ENCODE results near the gene CARD10.

Gene CARD10

DNA sequence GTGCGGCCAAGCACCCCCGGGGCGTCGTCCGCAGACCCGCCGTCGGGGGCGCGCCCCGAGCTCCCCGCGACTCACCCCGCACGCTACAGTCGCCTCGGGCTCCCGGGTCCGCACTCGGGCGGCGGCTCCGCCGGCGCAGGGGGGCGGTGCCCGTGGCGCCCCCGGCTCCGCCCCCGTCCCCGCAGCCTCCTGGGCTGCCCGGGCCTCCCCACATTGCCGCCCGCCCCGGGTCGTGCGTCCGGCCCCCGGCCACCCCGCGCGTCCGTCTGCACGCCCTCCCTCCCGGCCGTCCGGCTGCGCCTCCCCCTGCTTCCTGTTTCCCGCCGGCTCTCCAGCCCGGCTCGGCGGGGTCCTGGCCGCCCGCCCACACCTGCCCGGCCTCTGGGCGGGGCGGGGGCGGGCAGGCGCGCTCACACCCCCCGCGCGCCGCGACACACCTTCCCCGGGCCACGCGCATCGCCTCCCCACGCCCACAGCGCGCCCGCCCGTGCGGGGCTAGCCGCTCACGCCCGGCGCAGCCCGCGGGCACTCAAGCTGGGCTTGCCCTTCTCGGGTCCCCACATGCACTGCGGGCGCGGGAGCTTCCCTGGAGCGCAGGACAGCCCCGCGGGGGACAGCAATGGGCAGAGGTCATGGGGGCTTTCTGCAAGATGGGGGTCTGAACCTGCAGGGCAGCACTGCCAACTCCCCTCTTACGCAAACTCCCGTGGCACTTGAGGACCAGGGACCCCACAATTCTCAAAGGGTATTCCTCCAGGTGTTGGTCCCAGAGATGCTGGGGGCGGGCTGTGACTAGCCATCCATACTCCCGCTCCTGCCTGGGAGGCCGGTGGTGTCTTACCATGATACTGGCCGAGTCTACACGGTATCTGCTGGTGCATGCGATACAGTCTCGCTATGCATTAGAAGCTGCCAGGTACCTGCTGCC is at the start of gene CARD10:
CARD10 (minus strand) TSS at position 148 of the 928 bp plus-strand sequence. CDS start 215 bp downstream, outside the sequence.
- no peak for DNase-seq

GRCh38 chr22:37568448-37569008 is 49.3 kb upstream of the CARD10 start:
- no peak for DNase-seq

GRCh38 chr22:37568012-37568411 is 48.8 kb upstream of the CARD10 start:
- DNase-seq, result no peak

DNA sequence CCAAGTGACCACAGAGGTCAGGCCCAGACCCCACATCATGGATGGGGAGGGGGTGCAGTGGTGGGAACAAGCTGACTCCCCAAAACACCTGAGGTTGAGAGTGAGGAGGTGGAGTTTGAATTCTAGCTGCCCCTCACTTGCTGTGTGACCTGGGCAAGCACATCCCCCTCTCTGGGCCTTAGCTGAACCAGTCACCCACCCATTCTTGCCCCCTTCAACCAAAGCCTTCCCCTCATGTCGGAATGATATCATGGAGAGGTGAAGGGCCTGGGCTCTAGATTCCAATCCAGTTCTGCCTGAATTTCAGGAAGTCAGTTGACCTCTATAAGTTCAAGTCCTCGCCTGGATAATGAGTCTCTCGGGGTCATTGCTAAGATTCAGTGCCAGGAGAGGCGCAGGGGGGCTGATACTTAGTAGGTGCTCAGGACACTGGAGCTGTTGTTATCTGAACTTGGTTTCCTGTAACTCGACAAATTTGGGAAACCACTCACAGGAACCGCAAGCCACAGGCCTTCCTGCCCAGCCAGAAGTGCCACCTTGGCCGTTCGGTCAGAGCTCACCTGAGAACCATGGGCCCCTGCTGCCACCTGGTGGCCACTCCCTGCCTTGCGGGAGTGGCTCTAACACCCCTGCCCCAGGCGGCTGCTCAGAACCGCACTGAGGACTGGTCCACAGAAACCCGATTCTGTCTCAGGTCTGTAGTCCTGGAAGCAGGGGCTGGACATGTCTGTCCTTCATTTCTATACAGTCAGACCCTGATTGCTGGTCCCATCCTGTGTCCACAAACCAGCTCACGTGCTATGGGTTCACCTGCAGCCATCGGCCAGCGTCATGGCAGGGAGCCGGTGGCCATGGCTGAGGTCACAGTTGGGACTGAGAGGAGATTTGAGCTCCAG is 47.9 kb upstream of the CARD10 start:
- peak; percentile 70 for DNase-seq

DNA sequence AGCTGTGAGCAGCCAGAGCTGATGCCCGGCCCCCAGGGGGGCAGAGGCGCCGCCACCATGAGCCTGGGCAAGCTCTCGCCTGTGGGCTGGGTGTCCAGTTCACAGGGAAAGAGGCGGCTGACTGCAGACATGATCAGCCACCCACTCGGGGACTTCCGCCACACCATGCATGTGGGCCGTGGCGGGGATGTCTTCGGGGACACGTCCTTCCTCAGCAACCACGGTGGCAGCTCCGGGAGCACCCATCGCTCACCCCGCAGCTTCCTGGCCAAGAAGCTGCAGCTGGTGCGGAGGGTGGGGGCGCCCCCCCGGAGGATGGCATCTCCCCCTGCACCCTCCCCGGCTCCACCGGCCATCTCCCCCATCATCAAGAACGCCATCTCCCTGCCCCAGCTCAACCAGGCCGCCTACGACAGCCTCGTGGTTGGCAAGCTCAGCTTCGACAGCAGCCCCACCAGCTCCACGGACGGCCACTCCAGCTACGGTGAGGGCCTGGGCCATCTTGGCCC is 47.2 kb upstream of the CARD10 start:
- no peak for DNase-seq

- DNase-seq, result no peak
Observed at GRCh38 chr22:37565830-37566229, 46.6 kb upstream of the CARD10 start.

GRCh38 chr22:37564111-37564711 is 45.0 kb upstream of the CARD10 start:
- DNase-seq, result no peak

- DNase-seq, result no peak
Observed at GRCh38 chr22:37563153-37564081, 44.2 kb upstream of the CARD10 start.

GRCh38 chr22:37562049-37562875 is 43.0 kb upstream of the CARD10 start:
- no peak for DNase-seq

GRCh38 chr22:37561212-37562048 is 42.2 kb upstream of the CARD10 start:
- peak; percentile 63 for DNase-seq

DNA sequence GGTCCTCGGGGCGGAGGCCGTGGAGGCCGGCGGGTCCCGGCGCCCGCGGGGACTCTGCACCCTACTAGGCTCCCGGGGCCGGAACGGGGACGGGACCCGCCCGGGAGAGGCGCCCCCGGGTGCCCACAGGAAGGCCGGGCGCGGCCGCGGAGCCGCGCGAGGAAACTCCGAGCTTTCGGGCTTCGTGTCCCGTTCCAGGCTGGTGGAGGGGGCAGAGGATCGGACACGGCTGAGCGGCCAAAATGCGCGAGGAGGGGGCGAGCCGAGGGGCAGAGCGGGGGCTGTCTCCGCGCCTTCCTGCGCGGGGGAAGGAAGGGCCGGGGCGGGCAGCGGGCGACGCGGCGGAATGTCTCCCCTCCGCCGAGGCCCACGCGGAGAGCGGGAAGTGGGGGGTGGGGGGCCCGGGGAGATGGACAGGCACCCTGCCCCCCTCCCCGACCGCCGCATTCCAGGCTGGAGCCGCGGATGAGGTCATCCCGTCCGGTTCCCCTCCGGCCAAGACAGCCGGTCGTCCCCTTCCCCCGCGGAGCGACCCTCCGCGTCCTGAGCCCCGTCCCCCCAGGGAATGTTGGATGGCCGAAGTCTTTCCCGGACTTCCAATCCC is 41.5 kb upstream of the CARD10 start:
- no peak for DNase-seq

DNA sequence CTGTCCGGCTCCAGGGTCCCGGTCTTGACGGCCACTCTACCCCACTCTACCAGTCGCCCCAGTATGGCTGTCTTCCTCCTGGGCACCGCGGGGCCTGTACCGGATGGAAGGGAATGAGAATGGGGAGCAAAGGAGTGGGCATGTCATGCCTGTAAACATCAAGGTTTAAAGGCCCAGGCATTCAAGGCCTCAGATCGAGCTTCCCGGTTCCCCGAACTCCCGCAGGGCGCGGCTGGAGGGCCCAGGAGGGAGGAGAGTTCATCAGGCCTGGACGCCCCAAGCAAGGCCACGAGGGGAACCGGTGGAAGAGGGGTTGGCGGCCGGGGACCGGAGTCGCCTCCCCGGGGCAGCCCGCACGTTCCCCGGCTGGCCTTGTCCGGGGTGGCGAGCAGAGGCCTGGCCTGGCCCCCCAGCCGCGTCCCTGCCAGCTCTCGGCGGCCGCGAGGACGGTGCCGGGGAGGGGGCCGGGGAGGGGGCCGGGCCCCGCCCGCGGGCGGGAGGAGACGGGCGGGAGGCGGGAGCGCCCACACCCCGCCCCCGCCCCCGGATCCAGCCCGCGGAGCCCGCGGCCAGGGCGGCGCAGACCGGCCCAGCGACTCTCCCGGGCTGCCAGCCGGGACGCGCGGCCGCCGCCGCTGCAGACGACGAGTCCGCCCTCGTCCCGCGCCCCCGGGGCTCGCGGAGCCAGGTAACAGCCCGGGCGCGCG is 40.8 kb upstream of the CARD10 start, which contains the start of gene CDC42EP1:
CDC42EP1 (plus strand) TSS at position 580 of the 707 bp plus-strand sequence. CDS start 5,870 bp downstream, outside the sequence.
- DNase-seq, result no peak

DNA sequence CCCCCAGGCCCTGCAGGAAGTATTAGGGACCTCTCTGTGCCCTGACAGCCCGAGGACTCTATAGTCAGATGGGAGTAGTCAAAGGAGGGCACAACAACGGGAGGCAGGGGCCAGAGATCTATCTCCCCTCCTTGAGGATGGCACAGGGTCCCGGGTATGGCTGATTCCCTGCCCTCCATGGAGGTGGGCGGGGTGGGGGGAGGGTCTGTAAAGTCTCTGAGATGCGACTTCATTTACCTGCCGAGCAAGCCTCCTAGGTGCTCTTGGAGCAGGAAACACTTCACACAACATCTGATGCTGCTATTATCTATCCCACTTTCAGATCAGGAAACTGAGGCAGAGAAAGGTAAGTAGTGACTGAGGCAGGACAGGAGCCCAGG is 40.3 kb upstream of the CARD10 start:
- no peak for DNase-seq

DNA sequence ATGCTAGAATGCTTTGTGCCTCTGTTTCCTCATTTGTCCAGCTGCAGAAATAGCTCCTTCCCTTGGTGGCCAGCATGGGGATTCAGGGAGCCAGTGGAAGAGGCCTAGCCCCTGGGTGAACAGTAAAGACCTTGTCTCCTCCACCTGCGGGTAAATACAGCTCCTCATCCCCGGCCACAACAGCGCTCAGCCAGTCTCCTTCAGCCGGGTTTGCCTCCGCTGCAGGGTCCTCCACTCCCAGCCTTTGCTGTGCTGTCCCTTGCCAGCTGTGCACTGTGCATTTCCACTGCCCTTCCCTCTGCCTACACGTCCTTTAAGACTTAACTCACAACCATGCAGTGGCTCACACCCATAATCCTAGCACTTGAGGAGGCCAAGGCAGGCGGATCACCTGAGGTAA is 39.6 kb upstream of the CARD10 start:
- no peak for DNase-seq

DNA sequence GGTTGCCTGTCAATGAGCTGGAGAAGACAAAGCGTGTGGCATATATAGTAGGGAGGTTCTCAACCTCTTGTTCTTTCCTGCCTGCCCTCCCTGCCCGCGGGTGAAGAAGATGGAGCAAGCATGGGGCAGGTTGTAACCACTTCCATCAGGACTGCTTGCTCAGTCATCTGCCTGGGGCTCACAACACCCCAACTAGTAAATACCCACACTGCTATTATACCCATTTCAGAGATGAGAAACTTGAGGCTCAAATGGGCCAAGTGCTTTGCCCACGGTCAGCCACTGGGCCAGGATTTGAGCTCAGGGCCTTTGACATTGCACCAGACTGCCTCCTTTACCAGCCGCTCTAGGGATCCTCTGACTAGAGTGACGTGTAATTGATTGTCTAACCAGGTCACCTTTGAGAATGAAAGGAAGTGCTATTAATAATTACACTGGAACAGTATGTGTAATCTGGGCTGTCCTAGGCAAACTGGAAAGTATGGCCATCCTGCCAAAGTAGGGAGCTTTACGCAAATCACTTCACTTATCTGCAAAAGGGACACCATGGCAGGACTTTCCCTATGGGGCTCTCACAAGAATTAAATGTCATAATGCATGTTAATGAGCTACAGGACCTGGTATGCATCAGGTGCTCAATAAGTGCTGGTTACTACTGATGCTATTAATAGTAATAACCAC is 38.2 kb upstream of the CARD10 start:
- DNase-seq, result no peak

DNA sequence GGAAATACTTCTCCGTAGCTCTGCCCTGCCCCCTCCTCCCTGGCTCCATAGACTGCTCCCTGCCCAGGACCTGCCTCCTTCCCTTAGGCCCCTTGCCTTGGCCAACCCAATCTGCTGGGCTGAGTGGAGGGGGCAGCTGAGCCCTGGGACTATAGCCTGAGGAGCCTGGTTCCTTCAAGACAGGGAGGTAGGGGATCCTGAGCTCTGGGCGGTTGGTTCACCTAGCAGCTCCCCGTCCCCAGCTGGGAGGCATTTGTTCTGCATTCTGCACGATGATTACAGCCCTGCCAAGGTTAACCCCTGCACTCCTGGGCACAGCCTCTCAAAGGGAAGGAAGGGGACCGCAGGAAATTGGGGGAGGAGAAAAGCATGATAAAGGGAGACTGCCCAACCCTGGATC is 37.5 kb upstream of the CARD10 start:
- no peak for DNase-seq

DNA sequence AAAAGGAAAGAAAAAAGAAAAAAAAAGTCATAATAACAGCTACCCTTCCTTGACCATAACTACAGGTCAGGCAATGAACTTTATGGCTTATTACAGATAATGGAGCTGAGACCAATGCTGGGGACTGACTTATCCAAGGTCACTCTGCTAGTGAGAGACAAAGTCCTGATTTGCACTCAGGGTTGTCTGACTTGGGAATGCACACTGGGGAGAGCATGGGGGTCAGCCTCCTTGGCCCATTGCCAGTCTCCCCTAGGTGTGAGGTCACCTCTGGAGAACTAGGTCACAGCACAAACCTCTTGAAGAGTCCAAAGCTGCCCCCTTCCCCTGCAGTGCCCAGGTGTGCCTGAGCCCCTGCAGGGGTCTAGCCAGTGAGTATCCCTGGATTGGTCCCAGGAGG is 35.8 kb upstream of the CARD10 start:
- no peak for DNase-seq

DNA sequence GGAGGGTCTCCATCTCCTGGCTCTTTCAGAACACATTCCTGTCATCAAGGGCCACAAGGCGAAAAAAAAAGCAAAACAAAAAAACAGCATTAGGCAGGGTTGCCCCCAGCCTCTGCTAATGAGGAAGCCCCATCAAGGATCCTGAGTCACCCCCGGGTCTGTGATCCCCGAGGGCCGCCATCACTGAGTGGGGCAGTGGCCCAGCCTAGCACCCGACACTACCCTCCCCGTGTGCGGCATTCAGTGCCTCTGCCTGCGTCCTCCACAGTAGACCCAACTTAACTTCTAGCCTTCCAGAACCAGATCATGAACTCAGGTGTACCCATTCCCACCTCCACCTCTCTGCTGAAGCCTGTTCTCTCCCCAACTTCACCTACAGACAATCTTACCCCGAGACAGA is 34.5 kb upstream of the CARD10 start:
- DNase-seq, result no peak

Data from NCI-H1092 (cell line).